CD4-positive, alpha-beta memory T cell (primary cell): ENCODE data around the gene RARRES2. TPM values are rescaled to one million over a fixed set of nuclear protein-coding genes. Genes with fewer than 3 reads are reported as not detected.
"Not testable (repeated sequence)": the region's sequence is repeated elsewhere in the genome, so short reads cannot be mapped to it uniquely, and the experiment has no call there.

Source experiments
- CTCF ChIA-PET: fragments of 350-600 bp; sonication (Branson Sonifier 250); formaldehyde crosslinking; loops from one replicate; lab custom pipeline; 2021; ENCODE audit warnings: inconsistent platforms; ENCODE audit not compliant: partially characterized antibody; lab: Charles Lee
- POLR2A ChIA-PET: fragments of 350-600 bp; sonication (Branson Sonifier 250); formaldehyde crosslinking; loops from one replicate; lab custom pipeline; 2021; ENCODE audit not compliant: partially characterized antibody; lab: Charles Lee
- DNase-seq, 5 donors: peaks; one replicate each; pipeline versions ENCODE4 v3.0.0 to v3.0.0-alpha.2; 2020 to 2022; ENCODE audit warnings: mixed read lengths in 1 of 5
- H3K27ac ChIP-seq: one replicate; pipeline ENCODE4 v1.7.0; 2013; ENCODE audit warnings: low read depth, low read length
- H3K27me3 ChIP-seq: 2 replicates; pipeline ENCODE4 v1.7.0; 2013; ENCODE audit warnings: mild to moderate bottlenecking, low read length, moderate library complexity; ENCODE audit not compliant: insufficient read depth
- H3K36me3 ChIP-seq: 2 replicates; pipeline ENCODE4 v1.7.0; 2013; ENCODE audit warnings: mild to moderate bottlenecking, low read length, moderate library complexity; ENCODE audit not compliant: insufficient read depth
- H3K4me1 ChIP-seq: 2 replicates; pipeline ENCODE4 v1.7.0; 2013; ENCODE audit warnings: mild to moderate bottlenecking, low read length, moderate library complexity; ENCODE audit not compliant: insufficient read depth
- H3K4me3 ChIP-seq, 2 donors: one replicate each; pipeline ENCODE4 v1.7.0; 2013; ENCODE audit warnings: low read length in 2 of 2, mild to moderate bottlenecking in 1 of 2
- H3K9me3 ChIP-seq, 2 donors: one replicate each; pipeline ENCODE4 v1.7.0; 2013; ENCODE audit warnings: low read length in 2 of 2, control low read depth in 1 of 2; ENCODE audit not compliant: control insufficient read depth in 1 of 2
- H3K27ac Mint-ChIP-seq, 7 donors: one replicate each; pipeline ENCODE4 v1.8.0; 2020 to 2021; ENCODE audit warnings: mixed read lengths in 7 of 7, mild to moderate bottlenecking in 6 of 7, inconsistent platforms in 3 of 7, moderate library complexity in 3 of 7
- H3K27me3 Mint-ChIP-seq, 2 donors: one replicate each; pipeline ENCODE4 v1.8.0; 2020 to 2021; ENCODE audit warnings: mixed read lengths in 2 of 2
- H3K36me3 Mint-ChIP-seq, 2 donors: one replicate each; pipeline ENCODE4 v1.8.0; 2020 to 2021; ENCODE audit warnings: mixed read lengths in 2 of 2, inconsistent platforms in 1 of 2, mild to moderate bottlenecking in 1 of 2
- H3K4me1 Mint-ChIP-seq, 4 donors: one replicate each; pipeline ENCODE4 v1.8.0; 2020 to 2021; ENCODE audit warnings: mixed read lengths in 4 of 4, mild to moderate bottlenecking in 1 of 4
- H3K4me3 Mint-ChIP-seq, 8 donors: one replicate each; pipeline ENCODE4 v1.8.0; 2020 to 2021; ENCODE audit warnings: mixed read lengths in 8 of 8, mild to moderate bottlenecking in 7 of 8, moderate library complexity in 6 of 8, inconsistent platforms in 3 of 8
- H3K9me3 Mint-ChIP-seq, 8 donors: one replicate each; pipeline ENCODE4 v1.8.0; 2020 to 2021; ENCODE audit warnings: mixed read lengths in 8 of 8, mild to moderate bottlenecking in 5 of 8, inconsistent platforms in 3 of 8, moderate library complexity in 1 of 8
- intact Hi-C: fragments of 100-400 bp; cut with micrococcal nuclease; formaldehyde crosslinking; loops from one replicate; pipeline ENCODE4 v1.15.1; 2023
- polyA plus RNA-seq, 2 donors: library from polyadenylated mRNA; unstranded; fragments of 300-500 nt; fragmentation: Illumina TruSeq; gene quantifications; one replicate each; pipeline ENCODE4 v1.2.3, GENCODE V29; 2021
- total RNA-seq, 2 experiments: library from RNA; stranded (reverse); gene quantifications; one replicate each; pipeline ENCODE4 v1.2.3, GENCODE V29; 2021

RARRES2 gene
- total and polyA plus RNA-seq, 4 experiments from 2014 or later: not detected

DNA sequence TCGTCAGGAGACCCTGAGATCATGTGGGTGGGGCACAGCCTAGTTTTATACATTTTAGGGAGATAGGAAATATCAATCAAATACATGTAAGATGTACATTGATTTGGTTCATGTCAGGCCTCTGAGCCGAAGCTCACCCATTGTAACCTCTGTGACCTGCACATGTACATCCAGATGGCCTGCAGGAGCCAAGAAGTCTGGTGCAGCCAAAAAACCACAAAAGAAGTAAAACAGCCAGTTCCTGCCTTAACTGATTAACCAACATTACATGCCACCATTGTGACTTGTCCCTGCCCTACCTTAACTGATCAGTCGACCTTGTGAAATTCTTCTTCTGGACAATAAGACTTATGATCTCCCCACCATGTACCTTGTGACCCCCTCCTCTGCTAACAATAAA is 34.3 kb downstream of the RARRES2 start:
- Histone ChIP-seq H3K36me3 (no peaks in the 10 kb centered on the region), H3K27ac (no peak overlapping the region), H3K27me3 (no peaks in the 10 kb centered on the region), H3K4me1 (no peaks in the 10 kb centered on the region), H3K9me3 (no peaks in the 10 kb centered on the region), H3K4me3 (no peak overlapping the region)
- H3K27me3 Mint-ChIP-seq: no peaks in the 10 kb centered on the region
- ChIA-PET CTCF (no interaction called here), POLR2A (no interaction called here)
- H3K9me3 Mint-ChIP-seq: no peaks in the 10 kb centered on the region
- peaks cover 0 to 11% (median 1%) of the 10 kb centered on the region in 4 donors for H3K4me1 Mint-ChIP-seq
- no peak overlapping the region for H3K4me3 Mint-ChIP-seq
- H3K27ac Mint-ChIP-seq: no peak overlapping the region
- intact Hi-C loops: no loop called here
- no peaks in the 10 kb centered on the region for H3K36me3 Mint-ChIP-seq
- no peak for DNase-seq

DNA sequence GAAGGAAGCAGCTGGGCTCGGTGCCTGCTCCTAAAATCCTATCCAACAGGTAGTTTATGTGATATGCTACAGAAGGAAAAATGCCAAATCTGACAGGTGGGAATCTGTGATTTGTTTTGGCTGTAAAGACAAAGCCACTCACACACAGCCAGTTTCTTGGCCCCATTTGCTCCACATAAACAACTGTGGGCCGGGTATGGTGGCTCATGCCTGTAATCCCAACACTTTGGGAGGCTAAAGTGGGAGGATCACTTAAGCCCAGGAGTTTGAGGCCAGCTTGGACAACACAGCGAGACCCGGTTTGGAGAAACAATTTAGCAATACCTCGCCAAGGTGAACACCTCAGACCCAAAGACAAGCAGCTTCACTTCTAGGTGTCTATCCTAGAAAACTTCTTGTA is 35.1 kb downstream of the RARRES2 start:
- DNase-seq, H3K4me3 ChIP-seq, H3K27me3 Mint-ChIP-seq, intact Hi-C loops, H3K4me3 Mint-ChIP-seq, H3K27ac ChIP-seq, CTCF ChIA-PET, H3K9me3 Mint-ChIP-seq, H3K4me1 ChIP-seq, POLR2A ChIA-PET, H3K36me3 Mint-ChIP-seq, H3K9me3 ChIP-seq, H3K27me3 ChIP-seq, H3K36me3 ChIP-seq: not testable (repeated sequence)
- Mint-ChIP-seq H3K4me1 (peaks cover 0 to 11% (median 1%) of the 10 kb centered on the region in 4 donors), H3K27ac (peak overlapping the region in 1 of 7 donors; percentile 17)

DNA sequence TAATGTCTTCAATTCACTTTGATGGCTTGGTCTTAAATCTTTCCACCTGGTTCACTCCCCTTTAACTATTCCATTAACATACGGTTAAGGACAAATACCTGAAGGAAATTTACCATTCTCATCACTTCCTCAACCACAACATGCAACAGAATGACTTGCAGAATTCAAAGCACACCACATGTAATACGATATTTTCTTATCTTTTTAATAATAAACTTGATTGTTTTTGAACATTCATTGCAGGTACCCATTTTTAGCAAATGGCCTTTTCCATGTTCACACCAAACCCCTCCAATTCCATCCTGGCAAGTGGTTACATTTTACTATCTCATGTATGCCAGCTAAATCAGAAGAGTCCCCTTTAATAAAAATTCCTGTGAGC is 35.5 kb downstream of the RARRES2 start:
- H3K27ac ChIP-seq, H3K27ac Mint-ChIP-seq, CTCF ChIA-PET, DNase-seq, H3K4me3 Mint-ChIP-seq, H3K27me3 ChIP-seq, POLR2A ChIA-PET, H3K36me3 Mint-ChIP-seq, H3K4me3 ChIP-seq, H3K36me3 ChIP-seq, H3K27me3 Mint-ChIP-seq, H3K9me3 ChIP-seq, intact Hi-C loops, H3K4me1 ChIP-seq, H3K9me3 Mint-ChIP-seq: not testable (repeated sequence)
- H3K4me1 Mint-ChIP-seq: peaks cover 0 to 11% (median 1%) of the 10 kb centered on the region in 4 donors

DNA sequence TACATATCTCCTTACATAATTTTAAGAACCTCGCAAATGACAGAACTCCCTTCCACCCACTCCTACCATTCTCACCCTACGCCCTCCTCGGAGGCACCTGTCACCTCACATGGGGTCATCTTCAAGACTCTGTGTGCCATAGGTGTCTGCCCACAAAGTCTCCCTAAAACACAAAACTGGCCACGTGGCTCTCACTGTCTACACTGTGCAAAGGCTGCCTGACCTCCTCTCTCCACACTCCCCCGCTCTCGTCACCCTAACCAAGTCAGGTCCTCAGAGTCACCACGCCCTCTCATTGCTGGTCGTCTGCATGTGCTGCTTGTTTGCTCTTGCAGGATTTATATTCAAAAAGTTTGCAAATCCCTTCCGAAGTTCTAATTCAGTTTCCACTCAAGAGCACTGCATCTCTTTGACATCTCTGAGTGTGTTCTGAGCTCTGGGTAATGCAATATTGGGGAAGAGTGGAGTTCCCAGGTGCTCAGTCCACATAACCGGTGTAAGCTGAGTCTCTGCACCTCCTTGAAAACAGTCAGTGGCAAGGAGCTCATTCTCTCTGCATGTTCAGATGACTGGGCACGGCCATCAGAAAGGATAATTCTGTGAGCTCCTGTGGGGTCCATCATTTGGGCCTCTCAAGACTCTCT is 36.0 kb downstream of the RARRES2 start:
- H3K27me3 Mint-ChIP-seq, H3K27ac ChIP-seq, H3K36me3 ChIP-seq, CTCF ChIA-PET, H3K27ac Mint-ChIP-seq, DNase-seq, H3K4me3 Mint-ChIP-seq, H3K9me3 Mint-ChIP-seq, H3K36me3 Mint-ChIP-seq, intact Hi-C loops, H3K27me3 ChIP-seq, H3K4me1 ChIP-seq, H3K9me3 ChIP-seq, POLR2A ChIA-PET, H3K4me3 ChIP-seq: not testable (repeated sequence)
- peaks cover 0 to 11% (median 1%) of the 10 kb centered on the region in 4 donors for H3K4me1 Mint-ChIP-seq

DNA sequence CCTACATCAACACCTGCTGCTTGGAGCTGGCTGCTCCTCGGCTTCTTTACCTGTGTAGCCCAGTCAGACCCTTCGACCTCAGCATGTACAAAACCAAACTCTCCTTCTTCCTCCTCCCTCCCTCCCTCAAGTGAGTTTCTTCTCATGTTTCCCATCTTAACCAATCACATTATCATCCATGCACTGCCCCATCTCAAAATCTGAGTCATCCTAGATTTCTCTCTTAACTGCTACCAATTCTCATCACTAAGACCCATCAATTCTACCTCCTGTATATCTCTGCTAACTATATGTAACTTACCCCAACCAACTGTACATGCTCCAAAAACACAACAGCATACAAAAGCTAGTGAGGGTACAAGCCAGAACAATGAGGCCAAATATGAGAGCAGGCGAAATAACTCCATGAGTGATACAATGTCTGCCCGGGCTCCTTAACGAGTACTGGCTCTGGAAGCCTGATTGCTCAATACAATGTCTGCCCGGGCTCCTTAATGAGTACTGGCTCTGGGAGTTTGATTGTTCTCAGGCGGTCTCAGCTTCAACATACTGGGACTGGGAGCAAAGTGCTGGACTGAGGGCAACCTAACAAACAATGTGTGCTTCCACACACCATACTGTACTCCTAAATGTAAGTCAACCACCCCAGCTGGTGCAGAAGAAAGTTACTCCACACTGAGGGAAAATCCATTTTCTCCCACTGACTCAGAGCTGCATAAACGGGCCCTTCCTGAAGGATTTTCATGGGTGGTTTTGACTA is 36.8 kb downstream of the RARRES2 start:
- intact Hi-C loops, CTCF ChIA-PET, H3K9me3 ChIP-seq, H3K36me3 Mint-ChIP-seq, H3K4me1 ChIP-seq, H3K27me3 Mint-ChIP-seq, DNase-seq, H3K36me3 ChIP-seq, H3K4me3 ChIP-seq, H3K4me3 Mint-ChIP-seq, H3K27me3 ChIP-seq, H3K27ac Mint-ChIP-seq, H3K9me3 Mint-ChIP-seq, H3K27ac ChIP-seq, POLR2A ChIA-PET: not testable (repeated sequence)
- peaks cover 0 to 11% (median 1%) of the 10 kb centered on the region in 4 donors for H3K4me1 Mint-ChIP-seq

DNA sequence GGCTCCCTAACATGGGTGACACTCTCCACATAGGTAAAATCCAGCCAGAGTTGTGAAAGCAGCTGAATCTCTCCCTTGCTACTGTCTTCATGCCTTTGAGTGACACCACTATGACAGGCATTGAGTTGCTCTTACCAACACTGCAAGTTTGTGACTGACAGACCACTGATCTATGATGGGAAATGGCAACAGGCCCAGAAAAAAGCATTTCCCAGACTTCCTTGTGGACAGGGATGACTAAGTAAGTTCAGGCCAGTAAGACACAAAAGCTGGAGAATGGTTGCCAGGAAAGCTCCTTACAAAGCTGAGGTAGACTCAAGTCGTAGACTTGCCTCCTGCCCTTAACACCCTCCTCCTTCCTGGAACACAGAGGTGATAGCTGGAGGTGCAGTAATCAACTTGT is 38.5 kb downstream of the RARRES2 start:
- not testable (repeated sequence) for H3K4me3 Mint-ChIP-seq, H3K36me3 Mint-ChIP-seq, H3K27ac ChIP-seq

DNA sequence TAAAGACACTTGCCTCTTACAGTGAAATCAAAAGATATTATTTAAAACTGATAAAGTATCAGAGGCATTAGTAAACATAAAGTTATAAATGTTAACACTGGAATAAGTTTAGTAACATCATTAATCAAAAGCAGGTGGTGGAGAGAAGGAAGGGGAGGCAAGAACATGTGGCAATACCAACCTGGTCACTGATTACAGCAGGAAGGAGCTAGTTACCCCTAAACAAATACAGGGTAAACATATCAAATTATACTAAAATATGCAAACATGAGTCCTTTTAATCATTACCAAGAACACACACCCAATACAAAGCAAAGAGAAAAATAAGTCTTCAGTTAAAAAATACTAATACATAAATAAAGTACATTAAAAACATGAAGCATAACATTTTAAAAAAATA is 43.5 kb downstream of the RARRES2 start:
- POLR2A ChIA-PET, H3K36me3 Mint-ChIP-seq, H3K36me3 ChIP-seq, H3K27me3 Mint-ChIP-seq, H3K4me1 ChIP-seq, H3K4me3 Mint-ChIP-seq, H3K9me3 Mint-ChIP-seq, DNase-seq, H3K4me3 ChIP-seq, H3K9me3 ChIP-seq, intact Hi-C loops, H3K27me3 ChIP-seq, H3K27ac ChIP-seq, H3K4me1 Mint-ChIP-seq, CTCF ChIA-PET: not testable (repeated sequence)
- H3K27ac Mint-ChIP-seq: peak overlapping the region in 1 of 7 donors; percentile 59

More for the DNA sequence above, 38.5 kb downstream of the RARRES2 start:
- H3K27me3 ChIP-seq, H3K27me3 Mint-ChIP-seq, H3K27ac Mint-ChIP-seq, H3K9me3 ChIP-seq, DNase-seq, H3K4me3 ChIP-seq, H3K9me3 Mint-ChIP-seq, POLR2A ChIA-PET, H3K4me1 ChIP-seq, H3K36me3 ChIP-seq, CTCF ChIA-PET, intact Hi-C loops: not testable (repeated sequence)
- peaks cover 0 to 10% (median 1%) of the 10 kb centered on the region in 4 donors for H3K4me1 Mint-ChIP-seq
